H9 (cell line): ENCODE results near the gene ZMIZ1. TPM values are rescaled to one million over a fixed set of nuclear protein-coding genes. Genes with fewer than 3 reads are reported as not detected.

ENCODE experiments used
- DNase-seq: peaks from one replicate; pipeline ENCODE4 v3.0.0-alpha.2; 2017
- H2AFZ ChIP-seq: one replicate; pipeline ENCODE4 v1.6.1; 2013; ENCODE audit warnings: mild to moderate bottlenecking, low read length, control low read depth, moderate library complexity
- H2AK5ac ChIP-seq: 2 replicates; pipeline ENCODE4 v1.6.1; 2013; ENCODE audit warnings: low read length, control low read depth, mixed read lengths; ENCODE audit not compliant: insufficient read length
- H2BK120ac ChIP-seq: one replicate; pipeline ENCODE4 v1.6.1; 2013; ENCODE audit warnings: low read depth, mild to moderate bottlenecking, low read length, control low read depth, inconsistent platforms; ENCODE audit not compliant: poor library complexity, severe bottlenecking
- H2BK12ac ChIP-seq: 2 replicates; pipeline ENCODE4 v1.6.1; 2013; ENCODE audit warnings: low read length, control low read depth, mixed read lengths, low read depth; ENCODE audit not compliant: insufficient read length
- H2BK15ac ChIP-seq: 2 replicates; pipeline ENCODE4 v1.6.1; 2013; ENCODE audit warnings: low read depth, low read length, control low read depth
- H2BK20ac ChIP-seq: one replicate; pipeline ENCODE4 v1.6.1; 2013; ENCODE audit warnings: low read depth, mild to moderate bottlenecking, low read length, control low read depth, inconsistent platforms; ENCODE audit not compliant: poor library complexity, severe bottlenecking
- H2BK5ac ChIP-seq: 2 replicates; pipeline ENCODE4 v1.6.1; 2013; ENCODE audit warnings: low read length, control low read depth, mixed read lengths; ENCODE audit not compliant: insufficient read length
- H3K14ac ChIP-seq: 2 replicates; pipeline ENCODE4 v1.6.1; 2013; ENCODE audit warnings: low read length, control low read depth; ENCODE audit not compliant: insufficient read depth
- H3K18ac ChIP-seq: 2 replicates; pipeline ENCODE4 v1.6.1; 2013; ENCODE audit warnings: low read depth, mild to moderate bottlenecking, mixed read lengths, low read length, control low read depth; ENCODE audit not compliant: insufficient read length
- H3K23ac ChIP-seq: 2 replicates; pipeline ENCODE4 v1.6.1; 2013; ENCODE audit warnings: low read length, control low read depth, mixed read lengths, low read depth; ENCODE audit not compliant: insufficient read length
- H3K23me2 ChIP-seq: 2 replicates; pipeline ENCODE4 v1.6.1; 2013; ENCODE audit warnings: low read depth, mild to moderate bottlenecking, mixed read lengths, low read length, control low read depth; ENCODE audit not compliant: insufficient read length, poor library complexity, severe bottlenecking
- H3K27ac ChIP-seq: 2 replicates; pipeline ENCODE4 v1.5.1; 2013; ENCODE audit warnings: low read length, control low read depth, mixed read lengths, low read depth; ENCODE audit not compliant: insufficient read length
- H3K27me3 ChIP-seq: 2 replicates; pipeline ENCODE4 v1.6.1; 2013; ENCODE audit warnings: low read length, control low read depth, inconsistent platforms; ENCODE audit not compliant: insufficient read depth
- H3K4ac ChIP-seq: 2 replicates; pipeline ENCODE4 v1.6.1; 2013; ENCODE audit warnings: low read depth, mild to moderate bottlenecking, control low read depth, inconsistent platforms, low read length, moderate library complexity
- H3K4me1 ChIP-seq: 2 replicates; pipeline ENCODE4 v1.6.1; 2013; ENCODE audit warnings: low read length, control low read depth, inconsistent platforms; ENCODE audit not compliant: insufficient read depth
- H3K4me2 ChIP-seq: 2 replicates; pipeline ENCODE4 v1.6.1; 2013; ENCODE audit warnings: low read length, control low read depth, mixed read lengths; ENCODE audit not compliant: insufficient read length, insufficient read depth
- H3K56ac ChIP-seq: 2 replicates; pipeline ENCODE4 v1.6.1; 2013; ENCODE audit warnings: low read depth, mild to moderate bottlenecking, mixed read lengths, low read length, control low read depth; ENCODE audit not compliant: insufficient read length
- H3K79me1 ChIP-seq: 2 replicates; pipeline ENCODE4 v1.6.1; 2013; ENCODE audit warnings: low read depth, mild to moderate bottlenecking, moderate library complexity, low read length, control low read depth, inconsistent platforms; ENCODE audit not compliant: insufficient read depth, poor library complexity, severe bottlenecking
- H3K79me2 ChIP-seq: 2 replicates; pipeline ENCODE4 v1.6.1; 2013; ENCODE audit warnings: low read length, control low read depth, inconsistent platforms; ENCODE audit not compliant: insufficient read depth
- H3K9ac ChIP-seq: 2 replicates; pipeline ENCODE4 v1.6.1; 2013; ENCODE audit warnings: low read length, control low read depth, mixed read lengths; ENCODE audit not compliant: insufficient read length; ENCODE audit errors: extremely low read depth
- H3K9me3 ChIP-seq: one replicate; pipeline ENCODE4 v1.6.1; 2013; ENCODE audit warnings: low read depth, low read length, inconsistent platforms; ENCODE audit not compliant: control insufficient read depth
- H3T11ph ChIP-seq: one replicate; pipeline ENCODE4 v1.6.1; 2013; ENCODE audit warnings: mild to moderate bottlenecking, low read length, control low read depth, inconsistent platforms
- H4K20me1 ChIP-seq: one replicate; pipeline ENCODE4 v1.6.1; 2013; ENCODE audit not compliant: control insufficient read depth, insufficient read length, insufficient read depth
- H4K5ac ChIP-seq: 2 replicates; pipeline ENCODE4 v1.6.1; 2013; ENCODE audit warnings: low read depth, mild to moderate bottlenecking, mixed read lengths, low read length, control low read depth; ENCODE audit not compliant: insufficient read length
- H4K8ac ChIP-seq: replicated peaks from 2 replicates; pipeline ENCODE4 v1.6.1; 2013; ENCODE audit warnings: low read length, control low read depth, mixed read lengths, low read depth; ENCODE audit not compliant: insufficient read length
- H4K91ac ChIP-seq: 2 replicates; pipeline ENCODE4 v1.6.1; 2013; ENCODE audit warnings: low read depth, mild to moderate bottlenecking, moderate library complexity, mixed read lengths, low read length, control low read depth; ENCODE audit not compliant: insufficient read length
- H3K27ac Mint-ChIP-seq, 3 experiments: 2 replicates in 2 of 3; 3 replicates in 1 of 3; pipeline ENCODE4 v1.8.0; 2020 to 2021; ENCODE audit warnings: mixed read lengths in 3 of 3, mild to moderate bottlenecking in 1 of 3, moderate library complexity in 1 of 3
- H3K27me3 Mint-ChIP-seq: 2 replicates; pipeline ENCODE4 v1.8.0; 2021; ENCODE audit warnings: low read depth, mild to moderate bottlenecking, moderate library complexity, mixed read lengths
- H3K36me3 Mint-ChIP-seq, 3 experiments: 2 replicates in 2 of 3; 3 replicates in 1 of 3; pipeline ENCODE4 v1.8.0; 2020 to 2021; ENCODE audit warnings: low read depth in 3 of 3, mixed read lengths in 3 of 3; ENCODE audit not compliant: insufficient read depth in 1 of 3
- H3K4me1 Mint-ChIP-seq, 2 experiments: 2 replicates each; pipeline ENCODE4 v1.8.0; 2020; ENCODE audit warnings: mixed read lengths in 2 of 2
- H3K4me3 Mint-ChIP-seq, 2 experiments: 2 replicates in 1 of 2; 3 replicates in 1 of 2; pipeline ENCODE4 v1.8.0; 2020 to 2021; ENCODE audit warnings: mild to moderate bottlenecking in 2 of 2, mixed read lengths in 2 of 2, moderate library complexity in 1 of 2
- H3K9me3 Mint-ChIP-seq, 2 experiments: 2 replicates in 1 of 2; 3 replicates in 1 of 2; pipeline ENCODE4 v1.8.0; 2020; ENCODE audit warnings: mild to moderate bottlenecking in 2 of 2, mixed read lengths in 2 of 2, moderate library complexity in 1 of 2
- WGBS: extraction: QIAGEN DNeasy Blood & Tissue Kit; methylation state at CpG from one replicate; pipeline ENCODE4 v1.1.7; 2013; ENCODE audit warnings: missing lambda C conversion rate, low lambda C conversion rate, mixed read lengths; ENCODE audit not compliant: insufficient read length; ENCODE audit errors: extremely low coverage; 5-methylcytosine and 5-hydroxymethylcytosine counted together
- total RNA-seq: library from RNA; stranded (reverse); gene quantifications from 2 replicates; pipeline ENCODE4 v1.2.1, GENCODE V29; 2021
- TF ChIP-seq, protein P1 (sequence below): fragments of 200-600 bp; sonication (generic); conservative IDR thresholded peaks from 3 replicates; pipeline ENCODE4 v1.8.0; 2021; ENCODE audit warnings: antibody characterized with exemption, mild to moderate bottlenecking

Gene ZMIZ1
- total RNA-seq, 1 experiment from 2014 or later: 36.9 TPM

DNA sequence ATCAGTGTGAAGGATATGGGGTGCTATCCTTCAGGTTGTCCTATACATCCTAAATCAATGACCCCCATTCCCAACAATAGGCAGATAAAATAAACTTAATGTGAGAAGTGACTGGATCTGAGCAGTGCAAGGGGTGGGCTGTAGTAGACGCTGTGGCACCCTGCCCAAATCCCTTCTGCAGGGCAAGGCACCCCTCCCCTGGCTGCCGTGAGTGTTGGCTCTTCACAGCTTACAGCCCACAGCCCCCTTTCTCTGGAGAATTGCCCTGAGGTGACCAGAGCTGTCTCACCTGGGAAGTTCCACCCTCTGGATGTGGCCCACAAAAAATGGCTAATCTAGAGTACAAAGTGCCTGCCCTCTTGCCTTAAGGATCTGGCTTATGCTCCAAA, 252.7 kb downstream of the ZMIZ1 start:
- Histone ChIP-seq H4K8ac (no peak overlapping the region), H3K4me1 (peaks cover 10% of the 10 kb centered on the region; the same call in 1 of the 2 replicates), H3K56ac (no peak overlapping the region)

More for the DNA sequence above, 252.7 kb downstream of the ZMIZ1 start:
- Mint-ChIP-seq H3K4me3 (no peak overlapping the region), H3K27me3 (peaks cover 17% of the 10 kb centered on the region), H3K4me1 (peaks cover 25% of the 10 kb centered on the region in 2 experiments), H3K27ac (no peak overlapping the region), H3K9me3 (peaks cover 4 to 9% of the 10 kb centered on the region in 2 experiments; a peak in 4 of 5 replicates), H3K36me3 (peaks cover 0 to 5% (median 0%) of the 10 kb centered on the region in 3 experiments; a peak in 2 of 7 replicates)
- H3T11ph ChIP-seq: no peak overlapping the region
- H3K4me2 ChIP-seq: no peak overlapping the region
- H3K18ac ChIP-seq: no peak overlapping the region
- H3K23ac ChIP-seq: no peak overlapping the region
- no peaks in the 10 kb centered on the region for H3K79me1 ChIP-seq
- no peak for DNase-seq
- H2BK120ac ChIP-seq: no peak overlapping the region
- no peak overlapping the region for H2BK5ac ChIP-seq
- no peaks in the 10 kb centered on the region for H3K23me2 ChIP-seq
- no peak overlapping the region for H2AK5ac ChIP-seq
- no peak overlapping the region for H2BK20ac ChIP-seq
- H4K5ac ChIP-seq: no peak overlapping the region
- no peaks in the 10 kb centered on the region for H4K20me1 ChIP-seq
- no peak overlapping the region for H4K91ac ChIP-seq
- no peaks in the 10 kb centered on the region for H3K79me2 ChIP-seq
- no peak overlapping the region for H3K9ac ChIP-seq
- no peaks in the 10 kb centered on the region for H3K27me3 ChIP-seq
- H3K9me3 ChIP-seq: no peaks in the 10 kb centered on the region
- no peak overlapping the region for H3K27ac ChIP-seq
- H2AFZ ChIP-seq: no peak overlapping the region
- no peak overlapping the region for H3K4ac ChIP-seq
- no peak overlapping the region for H3K14ac ChIP-seq
- H2BK15ac ChIP-seq: no peak overlapping the region
- WGBS: no CpG with 5 or more reads among the region's 2 CpGs
- no peak overlapping the region for H2BK12ac ChIP-seq
- TF ChIP-seq, protein P1, sequence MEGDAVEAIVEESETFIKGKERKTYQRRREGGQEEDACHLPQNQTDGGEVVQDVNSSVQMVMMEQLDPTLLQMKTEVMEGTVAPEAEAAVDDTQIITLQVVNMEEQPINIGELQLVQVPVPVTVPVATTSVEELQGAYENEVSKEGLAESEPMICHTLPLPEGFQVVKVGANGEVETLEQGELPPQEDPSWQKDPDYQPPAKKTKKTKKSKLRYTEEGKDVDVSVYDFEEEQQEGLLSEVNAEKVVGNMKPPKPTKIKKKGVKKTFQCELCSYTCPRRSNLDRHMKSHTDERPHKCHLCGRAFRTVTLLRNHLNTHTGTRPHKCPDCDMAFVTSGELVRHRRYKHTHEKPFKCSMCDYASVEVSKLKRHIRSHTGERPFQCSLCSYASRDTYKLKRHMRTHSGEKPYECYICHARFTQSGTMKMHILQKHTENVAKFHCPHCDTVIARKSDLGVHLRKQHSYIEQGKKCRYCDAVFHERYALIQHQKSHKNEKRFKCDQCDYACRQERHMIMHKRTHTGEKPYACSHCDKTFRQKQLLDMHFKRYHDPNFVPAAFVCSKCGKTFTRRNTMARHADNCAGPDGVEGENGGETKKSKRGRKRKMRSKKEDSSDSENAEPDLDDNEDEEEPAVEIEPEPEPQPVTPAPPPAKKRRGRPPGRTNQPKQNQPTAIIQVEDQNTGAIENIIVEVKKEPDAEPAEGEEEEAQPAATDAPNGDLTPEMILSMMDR: no peak
